A549 treated with dexamethasone at 1 μM for 4 hours (cell line): Measurements from ENCODE around the gene ASPDH. TPM values are rescaled to one million over a fixed set of nuclear protein-coding genes. Genes with fewer than 3 reads are reported as not detected.

ENCODE experiments used
- total RNA-seq: library from RNA; stranded (reverse); fragments of 200-300 nt; extraction: Qiagen RNA extraction; gene quantifications from 5 replicates; pipeline ENCODE4 v1.2.3, GENCODE V29; 2022

Gene ASPDH
- not detected in 5 replicates for total RNA-seq

GRCh38 chr19:50513746-50514345, at the start of gene ASPDH:
Gene ASPDH, minus strand, starts transcription at chr19:50513913. Its CDS starts 90 bp downstream, at chr19:50513823.

GRCh38 chr19:50511069-50511822, 2.5 kb downstream of the ASPDH start, which contains the start of gene JOSD2:
Gene JOSD2, minus strand, starts transcription at chr19:50511191. Its CDS starts 760 bp downstream, at chr19:50510431.

GRCh38 chr19:50476224-50476906, 37.3 kb downstream of the ASPDH start, which contains the start of the genes EMC10 and GARIN5A:
Gene EMC10, plus strand, starts transcription at chr19:50476507. Its CDS starts 38 bp downstream, at chr19:50476545.
Gene GARIN5A, minus strand, starts transcription at chr19:50476848. Its CDS starts 460 bp downstream, at chr19:50476388.

Other genes with a start within 250 kb of the ASPDH start
- gene KCNC3, start 184.5 kb downstream of the ASPDH start, total RNA-seq = 0.98 to 1.7 TPM (median 1.7 TPM) in 5 replicates
- gene NAPSA, start 148.3 kb downstream of the ASPDH start, total RNA-seq = 0.32 to 1.1 TPM (median 0.84 TPM) in 5 replicates
- gene NR1H2, start 137.5 kb downstream of the ASPDH start, total RNA-seq = 55.3 to 72.9 TPM (median 70.2 TPM) in 5 replicates
- gene POLD1, start 129.6 kb downstream of the ASPDH start, total RNA-seq = 44.4 to 82.0 TPM (median 73.4 TPM) in 5 replicates
- gene SPIB, start 95.0 kb downstream of the ASPDH start, total RNA-seq = 0.12 to 0.46 TPM (median 0.18 TPM) in 5 replicates
- not detected in 5 replicates for gene MYBPC2, start 81.0 kb downstream of the ASPDH start, total RNA-seq
- 109 to 144 TPM (median 140 TPM) in 5 replicates for gene EMC10, start 37.4 kb downstream of the ASPDH start, total RNA-seq
- gene GARIN5A, start 37.1 kb downstream of the ASPDH start, total RNA-seq = 1.6 to 1.9 TPM (median 1.8 TPM) in 5 replicates
- 60.1 to 72.6 TPM (median 68.8 TPM) in 5 replicates for gene JOSD2, start 2.7 kb downstream of the ASPDH start, total RNA-seq
- gene LRRC4B, start 54.5 kb upstream of the ASPDH start, total RNA-seq = 0.33 to 0.63 TPM (median 0.54 TPM) in 5 replicates
- 0.36 to 0.63 TPM (median 0.59 TPM) in 5 replicates for gene SYT3, start 126.0 kb upstream of the ASPDH start, total RNA-seq
- 5.2 to 7.6 TPM (median 6.2 TPM) in 5 replicates for gene C19orf81, start 135.5 kb upstream of the ASPDH start, total RNA-seq
- gene SHANK1, start 205.9 kb upstream of the ASPDH start, total RNA-seq = 0.09 to 0.27 TPM (median 0.22 TPM) in 5 replicates
- 6.3 to 10.3 TPM (median 9.4 TPM) in 5 replicates for gene CLEC11A, start 209.5 kb upstream of the ASPDH start, total RNA-seq